ENCODE results near the gene DSCAML1. TPM values are rescaled to one million over a fixed set of nuclear protein-coding genes. Genes with fewer than 3 reads are reported as not detected.

The DSCAML1 gene
- total and polyA plus RNA-seq, 8 donors, result 0.08 to 2.9 (median 0.45) TPM

- TF ChIP-seq POLR2A (IDR thresholded peaks at IDR 0.05) (no peak), POLR2AphosphoS5 (IDR thresholded peaks at IDR 0.05) (no peak)
- Histone ChIP-seq H3K4me3 (no peak overlapping the region), H3K36me3 (peaks cover 0 to 11% (median 0%) of the 10 kb centered on the region in 4 donors), H3K4me1 (peaks cover 0 to 10% (median 0%) of the 10 kb centered on the region in 4 donors), H3K27ac (no peak overlapping the region), H3K9me3 (no peaks in the 10 kb centered on the region), H3K27me3 (peaks cover 0 to 22% (median 5%) of the 10 kb centered on the region in 3 donors)
- 22 to 48% (median 32%) methylated on average over 14 of the region's 14 CpGs for WGBS, 5 donors
- intact Hi-C loops (cut with DNase I; ENCODE audit: low total_unique reads), result no loop called here
- peak in 1 of 2 donors; percentile 60 for DNase-seq
Observed at GRCh38 chr11:117511931-117512539, 285.0 kb downstream of the DSCAML1 start.

DNA sequence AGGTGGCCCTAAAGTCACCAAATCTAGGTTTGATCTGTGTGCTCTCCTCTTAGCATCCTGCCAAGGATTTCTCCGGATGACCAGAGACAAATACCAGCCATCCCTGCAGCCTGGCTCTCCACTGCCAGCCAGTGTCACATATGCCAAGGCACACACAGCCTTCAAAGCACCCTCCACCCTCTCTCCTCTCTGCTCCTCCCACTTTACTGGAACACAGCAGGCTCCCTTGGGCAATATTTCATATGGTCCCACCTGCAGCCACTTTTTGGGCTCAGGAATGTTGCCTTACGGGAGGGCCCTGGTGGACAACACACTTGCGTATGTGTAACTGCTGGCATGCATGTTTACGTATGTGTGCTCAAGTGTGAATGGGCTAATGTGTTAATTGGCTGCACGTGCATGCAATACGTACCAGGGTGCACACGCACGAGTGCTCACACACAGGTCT is 285.5 kb downstream of the DSCAML1 start:
- intact Hi-C loops (cut with DNase I; ENCODE audit: low total_unique reads), result no loop called here
- peaks cover 0 to 10% (median 0%) of the 10 kb centered on the region in 4 donors for H3K4me1 ChIP-seq
- 43 to 62% (median 50%) methylated on average over 8 of the region's 8 CpGs for WGBS, 5 donors
- peaks cover 0 to 7% (median 0%) of the 10 kb centered on the region in 4 donors for H3K36me3 ChIP-seq
- H3K4me3 ChIP-seq, result no peak overlapping the region
- TF ChIP-seq EP300 (IDR thresholded peaks at IDR 0.05) (no peak), POLR2A (IDR thresholded peaks at IDR 0.05) (no peak), CTCF (IDR thresholded peaks at IDR 0.05) (no peak), POLR2AphosphoS5 (IDR thresholded peaks at IDR 0.05) (no peak)
- H3K27ac ChIP-seq, result no peak overlapping the region
- DNase-seq, result no peak
- peaks cover 0 to 22% (median 5%) of the 10 kb centered on the region in 3 donors for H3K27me3 ChIP-seq
- no peaks in the 10 kb centered on the region for H3K9me3 ChIP-seq

DNA sequence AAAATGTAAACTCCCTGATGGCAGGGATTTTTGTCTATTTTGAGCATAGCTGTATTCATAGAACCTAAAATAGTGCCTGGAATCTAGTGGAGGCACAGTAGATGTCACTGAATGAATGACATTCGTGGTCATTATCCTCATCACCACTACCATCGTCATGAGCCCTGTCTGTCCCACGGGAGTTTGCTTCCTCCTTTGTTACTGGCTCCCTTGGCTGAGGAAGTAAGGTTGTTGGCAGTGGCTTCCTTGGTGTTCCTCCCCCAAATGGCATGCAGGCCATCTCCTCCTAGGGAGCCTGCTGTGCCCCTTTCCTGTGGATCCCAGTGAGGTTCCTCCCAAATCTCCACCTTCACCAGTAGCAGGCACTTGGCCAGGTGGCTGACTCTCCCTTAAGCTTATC is 286.4 kb downstream of the DSCAML1 start:
- no peak for TF ChIP-seq CTCF (IDR thresholded peaks at IDR 0.05)
- no peak for TF ChIP-seq EP300 (IDR thresholded peaks at IDR 0.05)
- TF ChIP-seq POLR2AphosphoS5 (IDR thresholded peaks at IDR 0.05), result no peak
- TF ChIP-seq POLR2A (IDR thresholded peaks at IDR 0.05), result no peak
- 63 to 76% (median 68%) methylated on average over 3 of the region's 3 CpGs for WGBS, 5 donors
- no peak for DNase-seq
- intact Hi-C loops (cut with DNase I; ENCODE audit: low total_unique reads), result no loop called here
- Histone ChIP-seq H3K27me3 (peaks cover 0 to 22% (median 5%) of the 10 kb centered on the region in 3 donors), H3K4me1 (peaks cover 0 to 10% (median 0%) of the 10 kb centered on the region in 4 donors), H3K9me3 (no peaks in the 10 kb centered on the region), H3K4me3 (no peak overlapping the region), H3K36me3 (no peaks in the 10 kb centered on the region), H3K27ac (no peak overlapping the region)

GRCh38 chr11:117509543-117509942 is 287.5 kb downstream of the DSCAML1 start:
- peaks cover 0 to 10% (median 0%) of the 10 kb centered on the region in 4 donors for H3K4me1 ChIP-seq
- H3K36me3 ChIP-seq, result peaks cover 0 to under 1% (median 0%) of the 10 kb centered on the region in 4 donors
- WGBS, 5 donors, result 66 to 85% (median 83%) methylated on average over 5 to 8 of the region's 8 CpGs
- TF ChIP-seq CTCF (IDR thresholded peaks at IDR 0.05) (no peak), EP300 (IDR thresholded peaks at IDR 0.05) (no peak), POLR2AphosphoS5 (IDR thresholded peaks at IDR 0.05) (no peak), POLR2A (IDR thresholded peaks at IDR 0.05) (no peak)
- peaks cover 0 to 22% (median 5%) of the 10 kb centered on the region in 3 donors for H3K27me3 ChIP-seq
- no peak for DNase-seq
- no peaks in the 10 kb centered on the region for H3K9me3 ChIP-seq
- H3K4me3 ChIP-seq, result no peak overlapping the region
- intact Hi-C loops (cut with DNase I; ENCODE audit: low total_unique reads), result no loop called here
- H3K27ac ChIP-seq, result no peak overlapping the region

GRCh38 chr11:117506971-117507370 is 290.0 kb downstream of the DSCAML1 start:
- Histone ChIP-seq H3K27ac (no peak overlapping the region), H3K27me3 (peaks cover 0 to 31% (median 5%) of the 10 kb centered on the region in 3 donors), H3K36me3 (peaks cover 0 to 18% (median 0%) of the 10 kb centered on the region in 4 donors), H3K9me3 (no peaks in the 10 kb centered on the region), H3K4me1 (peaks cover 0 to 6% (median 0%) of the 10 kb centered on the region in 4 donors), H3K4me3 (no peak overlapping the region)
- intact Hi-C loops (cut with DNase I; ENCODE audit: low total_unique reads), result no loop called here
- no peak for TF ChIP-seq POLR2A (IDR thresholded peaks at IDR 0.05)
- no peak for TF ChIP-seq EP300 (IDR thresholded peaks at IDR 0.05)
- TF ChIP-seq POLR2AphosphoS5 (IDR thresholded peaks at IDR 0.05), result no peak
- TF ChIP-seq CTCF (IDR thresholded peaks at IDR 0.05), result no peak
- DNase-seq, result no peak
- WGBS, 5 donors, result 71 to 100% (median 80%) methylated on average over 3 to 6 of the region's 6 CpGs
